Kidney (tissue), 14 donors: ENCODE data around the gene BRINP2. TPM values are rescaled to one million over a fixed set of nuclear protein-coding genes. Genes with fewer than 3 reads are reported as not detected.

Experiments
- DNase-seq, 5 donors: peaks; one replicate each; pipeline ENCODE4 v3.0.0-alpha.2; 2013 to 2020
- FAIRE-seq: peaks from 2 replicates; lab custom pipeline; 2012; peaks lifted over from hg19 to GRCh38; lab: Jason Lieb, UNC
- H3K27ac ChIP-seq, 2 donors: one replicate each; pipeline ENCODE4 v1.7.0; 2013; ENCODE audit warnings: low read depth in 2 of 2, low read length in 2 of 2, inconsistent platforms in 1 of 2
- H3K27me3 ChIP-seq: one replicate; pipeline ENCODE4 v1.7.1; 2013; ENCODE audit warnings: low read length, inconsistent platforms; ENCODE audit not compliant: control insufficient read depth, insufficient read depth
- H3K36me3 ChIP-seq, 3 donors: one replicate each; pipeline versions ENCODE4 v1.7.0 to v1.7.1; 2013; ENCODE audit warnings: low read length in 3 of 3, control low read depth in 1 of 3, inconsistent platforms in 1 of 3; ENCODE audit not compliant: insufficient read depth in 3 of 3, control insufficient read depth in 2 of 3
- H3K4me1 ChIP-seq, 3 donors: one replicate each; pipeline versions ENCODE4 v1.7.0 to v1.7.1; 2013; ENCODE audit warnings: low read length in 3 of 3, inconsistent platforms in 1 of 3, low read depth in 1 of 3; ENCODE audit not compliant: control insufficient read depth in 2 of 3, insufficient read depth in 2 of 3
- H3K4me3 ChIP-seq, 3 donors: one replicate each; pipeline versions ENCODE4 v1.7.0 to v1.8.1; 2013; ENCODE audit warnings: low read length in 3 of 3, control low read depth in 1 of 3, inconsistent platforms in 1 of 3
- H3K9ac ChIP-seq, 3 donors: one replicate each; pipeline versions ENCODE4 v1.7.0 to v1.7.1; 2013; ENCODE audit warnings: low read length in 3 of 3, control low read depth in 1 of 3, inconsistent platforms in 1 of 3
- H3K9me3 ChIP-seq, 3 donors: one replicate each; pipeline versions ENCODE4 v1.7.0 to v1.7.1; 2013; ENCODE audit warnings: low read length in 3 of 3, control low read depth in 1 of 3, inconsistent platforms in 1 of 3; ENCODE audit not compliant: control insufficient read depth in 2 of 3, insufficient read depth in 1 of 3
- CTCF ChIP-seq: IDR thresholded peaks from 3 replicates; pipeline ENCODE4 v1.5.1; 2012; ENCODE audit warnings: mild to moderate bottlenecking, moderate library complexity, borderline replicate concordance; ENCODE audit not compliant: insufficient read depth; ENCODE audit errors: extremely low read depth
- intact Hi-C: fragments of 100-400 bp; cut with DNase I; formaldehyde crosslinking; loops from one replicate; pipeline ENCODE4 v1.11.1; 2022
- polyA plus RNA-seq: library from polyadenylated mRNA; stranded (reverse); fragments of 350-450 nt; fragmentation: Illumina TruSeq; extraction: RNeasy Lipid Tissue Mini Kit (QIAGEN cat#74804); gene quantifications from one replicate; pipeline ENCODE4 v1.2.3, GENCODE V29; 2014; ENCODE audit warnings: low read depth, low replicate concordance; ENCODE audit not compliant: insufficient read depth
- total RNA-seq: library from RNA; stranded (reverse); fragmentation: NEBNext Ultra II Directional; extraction: Animal tissue kit (Norgen Biotek cat#: 25700); gene quantifications from one replicate; pipeline ENCODE4 v1.2.1, GENCODE V29; 2021
- donor health status: control.
- donor health status: control.
- donor health status: control.
- donor health status: control.
- donor health status: control.
- donor health status: DM: yes; HTN: yes; CAD: no.
- donor health status: Normal renal cell carcinoma (clear cell type).

BRINP2 gene
- total and polyA plus RNA-seq, 2 donors from 2014 or later: not detected

- TF ChIP-seq CTCF: no peak
- H3K4me3 ChIP-seq: no peak overlapping the region
- no peaks in the 10 kb centered on the region for H3K4me1 ChIP-seq
- intact Hi-C loops: no loop called here
- DNase-seq (no peak), FAIRE-seq (no peak)
- no peak overlapping the region for H3K27ac ChIP-seq
- H3K9ac ChIP-seq: no peak overlapping the region
- no peaks in the 10 kb centered on the region for H3K27me3 ChIP-seq
- H3K9me3 ChIP-seq: no peaks in the 10 kb centered on the region
- H3K36me3 ChIP-seq: no peaks in the 10 kb centered on the region
These were observed 112.6 kb downstream of the BRINP2 start for GRCh38 chr1:177283380-177283779.

GRCh38 chr1:177286396-177286795, 115.6 kb downstream of the BRINP2 start:
- TF ChIP-seq CTCF: no peak
- intact Hi-C loops: no loop called here

GRCh38 chr1:177287270-177287669, 116.5 kb downstream of the BRINP2 start:
- no peak for FAIRE-seq

More at GRCh38 chr1:177286396-177286795, 115.6 kb downstream of the BRINP2 start:
- no peak for FAIRE-seq
- no peak for DNase-seq
- Histone ChIP-seq H3K27me3 (no peaks in the 10 kb centered on the region), H3K36me3 (no peaks in the 10 kb centered on the region), H3K4me1 (no peaks in the 10 kb centered on the region), H3K27ac (no peak overlapping the region), H3K9ac (no peak overlapping the region), H3K9me3 (no peaks in the 10 kb centered on the region), H3K4me3 (no peak overlapping the region)

More at GRCh38 chr1:177287270-177287669, 116.5 kb downstream of the BRINP2 start:
- Histone ChIP-seq H3K27ac (no peak overlapping the region), H3K9me3 (no peaks in the 10 kb centered on the region), H3K4me1 (no peaks in the 10 kb centered on the region), H3K27me3 (no peaks in the 10 kb centered on the region), H3K36me3 (no peaks in the 10 kb centered on the region), H3K9ac (no peak overlapping the region), H3K4me3 (no peak overlapping the region)
- TF ChIP-seq CTCF: no peak
- intact Hi-C loops: no loop called here
- DNase-seq: peak in 2 of 5 donors; percentile 36 to 84
